H9 (cell line): ENCODE measurements around the gene EHBP1L1. TPM values are rescaled to one million over a fixed set of nuclear protein-coding genes. Genes with fewer than 3 reads are reported as not detected.

Source experiments
- DNase-seq: peaks from one replicate; pipeline ENCODE4 v3.0.0-alpha.2; 2017
- H2AFZ ChIP-seq: one replicate; pipeline ENCODE4 v1.6.1; 2013; ENCODE audit warnings: mild to moderate bottlenecking, low read length, control low read depth, moderate library complexity
- H2AK5ac ChIP-seq: 2 replicates; pipeline ENCODE4 v1.6.1; 2013; ENCODE audit warnings: low read length, control low read depth, mixed read lengths; ENCODE audit not compliant: insufficient read length
- H2BK120ac ChIP-seq: one replicate; pipeline ENCODE4 v1.6.1; 2013; ENCODE audit warnings: low read depth, mild to moderate bottlenecking, low read length, control low read depth, inconsistent platforms; ENCODE audit not compliant: poor library complexity, severe bottlenecking
- H2BK12ac ChIP-seq: 2 replicates; pipeline ENCODE4 v1.6.1; 2013; ENCODE audit warnings: low read length, control low read depth, mixed read lengths, low read depth; ENCODE audit not compliant: insufficient read length
- H2BK15ac ChIP-seq: 2 replicates; pipeline ENCODE4 v1.6.1; 2013; ENCODE audit warnings: low read depth, low read length, control low read depth
- H2BK20ac ChIP-seq: one replicate; pipeline ENCODE4 v1.6.1; 2013; ENCODE audit warnings: low read depth, mild to moderate bottlenecking, low read length, control low read depth, inconsistent platforms; ENCODE audit not compliant: poor library complexity, severe bottlenecking
- H2BK5ac ChIP-seq: 2 replicates; pipeline ENCODE4 v1.6.1; 2013; ENCODE audit warnings: low read length, control low read depth, mixed read lengths; ENCODE audit not compliant: insufficient read length
- H3K14ac ChIP-seq: 2 replicates; pipeline ENCODE4 v1.6.1; 2013; ENCODE audit warnings: low read length, control low read depth; ENCODE audit not compliant: insufficient read depth
- H3K18ac ChIP-seq: 2 replicates; pipeline ENCODE4 v1.6.1; 2013; ENCODE audit warnings: low read depth, mild to moderate bottlenecking, mixed read lengths, low read length, control low read depth; ENCODE audit not compliant: insufficient read length
- H3K23ac ChIP-seq: 2 replicates; pipeline ENCODE4 v1.6.1; 2013; ENCODE audit warnings: low read length, control low read depth, mixed read lengths, low read depth; ENCODE audit not compliant: insufficient read length
- H3K23me2 ChIP-seq: 2 replicates; pipeline ENCODE4 v1.6.1; 2013; ENCODE audit warnings: low read depth, mild to moderate bottlenecking, mixed read lengths, low read length, control low read depth; ENCODE audit not compliant: insufficient read length, poor library complexity, severe bottlenecking
- H3K27ac ChIP-seq: 2 replicates; pipeline ENCODE4 v1.5.1; 2013; ENCODE audit warnings: low read length, control low read depth, mixed read lengths, low read depth; ENCODE audit not compliant: insufficient read length
- H3K27me3 ChIP-seq: 2 replicates; pipeline ENCODE4 v1.6.1; 2013; ENCODE audit warnings: low read length, control low read depth, inconsistent platforms; ENCODE audit not compliant: insufficient read depth
- H3K4ac ChIP-seq: 2 replicates; pipeline ENCODE4 v1.6.1; 2013; ENCODE audit warnings: low read depth, mild to moderate bottlenecking, control low read depth, inconsistent platforms, low read length, moderate library complexity
- H3K4me1 ChIP-seq: 2 replicates; pipeline ENCODE4 v1.6.1; 2013; ENCODE audit warnings: low read length, control low read depth, inconsistent platforms; ENCODE audit not compliant: insufficient read depth
- H3K4me2 ChIP-seq: 2 replicates; pipeline ENCODE4 v1.6.1; 2013; ENCODE audit warnings: low read length, control low read depth, mixed read lengths; ENCODE audit not compliant: insufficient read length, insufficient read depth
- H3K56ac ChIP-seq: 2 replicates; pipeline ENCODE4 v1.6.1; 2013; ENCODE audit warnings: low read depth, mild to moderate bottlenecking, mixed read lengths, low read length, control low read depth; ENCODE audit not compliant: insufficient read length
- H3K79me1 ChIP-seq: 2 replicates; pipeline ENCODE4 v1.6.1; 2013; ENCODE audit warnings: low read depth, mild to moderate bottlenecking, moderate library complexity, low read length, control low read depth, inconsistent platforms; ENCODE audit not compliant: insufficient read depth, poor library complexity, severe bottlenecking
- H3K79me2 ChIP-seq: 2 replicates; pipeline ENCODE4 v1.6.1; 2013; ENCODE audit warnings: low read length, control low read depth, inconsistent platforms; ENCODE audit not compliant: insufficient read depth
- H3K9ac ChIP-seq: 2 replicates; pipeline ENCODE4 v1.6.1; 2013; ENCODE audit warnings: low read length, control low read depth, mixed read lengths; ENCODE audit not compliant: insufficient read length; ENCODE audit errors: extremely low read depth
- H3K9me3 ChIP-seq: one replicate; pipeline ENCODE4 v1.6.1; 2013; ENCODE audit warnings: low read depth, low read length, inconsistent platforms; ENCODE audit not compliant: control insufficient read depth
- H3T11ph ChIP-seq: one replicate; pipeline ENCODE4 v1.6.1; 2013; ENCODE audit warnings: mild to moderate bottlenecking, low read length, control low read depth, inconsistent platforms
- H4K20me1 ChIP-seq: one replicate; pipeline ENCODE4 v1.6.1; 2013; ENCODE audit not compliant: control insufficient read depth, insufficient read length, insufficient read depth
- H4K5ac ChIP-seq: 2 replicates; pipeline ENCODE4 v1.6.1; 2013; ENCODE audit warnings: low read depth, mild to moderate bottlenecking, mixed read lengths, low read length, control low read depth; ENCODE audit not compliant: insufficient read length
- H4K8ac ChIP-seq: replicated peaks from 2 replicates; pipeline ENCODE4 v1.6.1; 2013; ENCODE audit warnings: low read length, control low read depth, mixed read lengths, low read depth; ENCODE audit not compliant: insufficient read length
- H4K91ac ChIP-seq: 2 replicates; pipeline ENCODE4 v1.6.1; 2013; ENCODE audit warnings: low read depth, mild to moderate bottlenecking, moderate library complexity, mixed read lengths, low read length, control low read depth; ENCODE audit not compliant: insufficient read length
- H3K27ac Mint-ChIP-seq, 3 experiments: 2 replicates in 2 of 3; 3 replicates in 1 of 3; pipeline ENCODE4 v1.8.0; 2020 to 2021; ENCODE audit warnings: mixed read lengths in 3 of 3, mild to moderate bottlenecking in 1 of 3, moderate library complexity in 1 of 3
- H3K27me3 Mint-ChIP-seq: 2 replicates; pipeline ENCODE4 v1.8.0; 2021; ENCODE audit warnings: low read depth, mild to moderate bottlenecking, moderate library complexity, mixed read lengths
- H3K36me3 Mint-ChIP-seq, 3 experiments: 2 replicates in 2 of 3; 3 replicates in 1 of 3; pipeline ENCODE4 v1.8.0; 2020 to 2021; ENCODE audit warnings: low read depth in 3 of 3, mixed read lengths in 3 of 3; ENCODE audit not compliant: insufficient read depth in 1 of 3
- H3K4me1 Mint-ChIP-seq, 2 experiments: 2 replicates each; pipeline ENCODE4 v1.8.0; 2020; ENCODE audit warnings: mixed read lengths in 2 of 2
- H3K4me3 Mint-ChIP-seq, 2 experiments: 2 replicates in 1 of 2; 3 replicates in 1 of 2; pipeline ENCODE4 v1.8.0; 2020 to 2021; ENCODE audit warnings: mild to moderate bottlenecking in 2 of 2, mixed read lengths in 2 of 2, moderate library complexity in 1 of 2
- H3K9me3 Mint-ChIP-seq, 2 experiments: 2 replicates in 1 of 2; 3 replicates in 1 of 2; pipeline ENCODE4 v1.8.0; 2020; ENCODE audit warnings: mild to moderate bottlenecking in 2 of 2, mixed read lengths in 2 of 2, moderate library complexity in 1 of 2
- WGBS: extraction: QIAGEN DNeasy Blood & Tissue Kit; methylation state at CpG from one replicate; pipeline ENCODE4 v1.1.7; 2013; ENCODE audit warnings: missing lambda C conversion rate, low lambda C conversion rate, mixed read lengths; ENCODE audit not compliant: insufficient read length; ENCODE audit errors: extremely low coverage; 5-methylcytosine and 5-hydroxymethylcytosine counted together
- total RNA-seq: library from RNA; stranded (reverse); gene quantifications from 2 replicates; pipeline ENCODE4 v1.2.1, GENCODE V29; 2021
- TF ChIP-seq, protein P1 (sequence below): fragments of 200-600 bp; sonication (generic); conservative IDR thresholded peaks from 3 replicates; pipeline ENCODE4 v1.8.0; 2021; ENCODE audit warnings: antibody characterized with exemption, mild to moderate bottlenecking

Gene EHBP1L1
- total RNA-seq, 1 experiment from 2014 or later: 13.8 TPM

DNA sequence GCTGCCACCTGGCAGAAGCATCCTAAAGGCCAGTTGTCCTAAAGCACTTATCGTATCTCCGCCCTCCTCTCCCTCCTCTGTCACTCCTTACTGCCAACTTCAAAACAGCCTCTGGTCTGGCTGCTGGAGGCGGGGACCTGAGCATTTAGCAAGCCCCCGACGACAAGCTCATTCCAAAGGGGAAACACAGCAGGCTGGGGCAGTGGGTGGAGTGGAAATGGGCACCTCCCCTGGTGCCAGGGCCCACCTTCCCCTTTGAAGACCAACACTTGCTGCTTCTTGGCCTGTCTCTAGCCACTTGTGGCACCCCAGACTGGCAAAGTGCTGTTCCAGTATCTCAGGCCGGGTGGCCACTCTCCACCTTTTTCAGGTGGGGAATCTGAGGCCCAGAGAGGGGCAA is 34.6 kb downstream of the EHBP1L1 start:
- Mint-ChIP-seq H3K36me3 (peaks cover 10 to 39% (median 38%) of the 10 kb centered on the region in 3 experiments; a peak in 6 of 7 replicates), H3K4me3 (0 out of 5 replicates have a peak overlapping the region, but pooled peaks of 1 of the 2 experiments have one; percentile 27), H3K27ac (no peak overlapping the region), H3K4me1 (peaks cover 16 to 33% of the 10 kb centered on the region in 2 experiments), H3K27me3 (peaks cover under 1% of the 10 kb centered on the region), H3K9me3 (no peaks in the 10 kb centered on the region)
- Histone ChIP-seq H3K27me3 (no peaks in the 10 kb centered on the region), H3K14ac (no peak overlapping the region), H3K4me2 (no peak overlapping the region), H3K56ac (no peak overlapping the region), H4K91ac (no peak overlapping the region), H3K23me2 (peaks cover 20% of the 10 kb centered on the region), H2AFZ (no peak overlapping the region), H2BK120ac (no peak overlapping the region), H3K27ac (no peak overlapping the region), H3K4me1 (no peaks in the 10 kb centered on the region; the same call in 1 of the 2 replicates), H3K79me1 (peaks cover 3% of the 10 kb centered on the region), H3T11ph (no peak overlapping the region), H4K5ac (no peak overlapping the region), H4K20me1 (no peaks in the 10 kb centered on the region), H2AK5ac (no peak overlapping the region), H2BK20ac (no peak overlapping the region), H3K9ac (no peak overlapping the region), H3K4ac (no peak overlapping the region), H4K8ac (no peak overlapping the region), H2BK12ac (no peak overlapping the region), H2BK5ac (no peak overlapping the region), H3K9me3 (no peaks in the 10 kb centered on the region), H2BK15ac (no peak overlapping the region), H3K23ac (no peak overlapping the region), H3K79me2 (no peaks in the 10 kb centered on the region; the same call in 1 of the 2 replicates), H3K18ac (no peak overlapping the region)
- WGBS: no CpG with 5 or more reads among the region's 6 CpGs
- TF ChIP-seq, protein P1, sequence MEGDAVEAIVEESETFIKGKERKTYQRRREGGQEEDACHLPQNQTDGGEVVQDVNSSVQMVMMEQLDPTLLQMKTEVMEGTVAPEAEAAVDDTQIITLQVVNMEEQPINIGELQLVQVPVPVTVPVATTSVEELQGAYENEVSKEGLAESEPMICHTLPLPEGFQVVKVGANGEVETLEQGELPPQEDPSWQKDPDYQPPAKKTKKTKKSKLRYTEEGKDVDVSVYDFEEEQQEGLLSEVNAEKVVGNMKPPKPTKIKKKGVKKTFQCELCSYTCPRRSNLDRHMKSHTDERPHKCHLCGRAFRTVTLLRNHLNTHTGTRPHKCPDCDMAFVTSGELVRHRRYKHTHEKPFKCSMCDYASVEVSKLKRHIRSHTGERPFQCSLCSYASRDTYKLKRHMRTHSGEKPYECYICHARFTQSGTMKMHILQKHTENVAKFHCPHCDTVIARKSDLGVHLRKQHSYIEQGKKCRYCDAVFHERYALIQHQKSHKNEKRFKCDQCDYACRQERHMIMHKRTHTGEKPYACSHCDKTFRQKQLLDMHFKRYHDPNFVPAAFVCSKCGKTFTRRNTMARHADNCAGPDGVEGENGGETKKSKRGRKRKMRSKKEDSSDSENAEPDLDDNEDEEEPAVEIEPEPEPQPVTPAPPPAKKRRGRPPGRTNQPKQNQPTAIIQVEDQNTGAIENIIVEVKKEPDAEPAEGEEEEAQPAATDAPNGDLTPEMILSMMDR: no peak
- no peak for DNase-seq
